ENCODE data around the gene LRCH4.

Gene LRCH4

GRCh38 chr7:100576384-100576993 lies 9.4 kb downstream of the LRCH4 start:
- TF ChIP-seq POU2F2 (IDR thresholded peaks at IDR 0.05; ENCODE audit: low read depth, low read length) (no peak), TAF1 (IDR thresholded peaks at IDR 0.05; ENCODE audit: low read depth, low read length) (no peak), PAX5 (IDR thresholded peaks at IDR 0.05; ENCODE audit: insufficient read depth, low read length, severe bottlenecking) (no peak), POLR2A (IDR thresholded peaks at IDR 0.05; ENCODE audit: low read depth, low read length) (no peak), POLR2AphosphoS5 (IDR thresholded peaks at IDR 0.05; ENCODE audit: low read depth, low read length) (no peak), SPI1 (IDR thresholded peaks at IDR 0.05; ENCODE audit: low read depth, low read length) (no peak)
- FAIRE-seq (no peak), DNase-seq (ENCODE audit: insufficient read length, low spot score) (no peak)

- DNase-seq (ENCODE audit: insufficient read length, low spot score) (no peak), FAIRE-seq (no peak)
- TF ChIP-seq PAX5 (IDR thresholded peaks at IDR 0.05; ENCODE audit: insufficient read depth, low read length, severe bottlenecking) (no peak), POLR2AphosphoS5 (IDR thresholded peaks at IDR 0.05; ENCODE audit: low read depth, low read length) (no peak), POLR2A (IDR thresholded peaks at IDR 0.05; ENCODE audit: low read depth, low read length) (no peak), POU2F2 (IDR thresholded peaks at IDR 0.05; ENCODE audit: low read depth, low read length) (no peak), TAF1 (IDR thresholded peaks at IDR 0.05; ENCODE audit: low read depth, low read length) (no peak), SPI1 (IDR thresholded peaks at IDR 0.05; ENCODE audit: low read depth, low read length) (no peak)
Observed at GRCh38 chr7:100575746-100576383, 10.1 kb downstream of the LRCH4 start.

GRCh38 chr7:100575206-100575631 lies 10.7 kb downstream of the LRCH4 start:
- DNase-seq (ENCODE audit: insufficient read length, low spot score) = no peak
- TF ChIP-seq PAX5 (IDR thresholded peaks at IDR 0.05; ENCODE audit: insufficient read depth, low read length, severe bottlenecking) = no peak
- TF ChIP-seq TAF1 (IDR thresholded peaks at IDR 0.05; ENCODE audit: low read depth, low read length) = no peak
- TF ChIP-seq POLR2AphosphoS5 (IDR thresholded peaks at IDR 0.05; ENCODE audit: low read depth, low read length) = no peak
- no peak for TF ChIP-seq SPI1 (IDR thresholded peaks at IDR 0.05; ENCODE audit: low read depth, low read length)
- no peak for TF ChIP-seq POLR2A (IDR thresholded peaks at IDR 0.05; ENCODE audit: low read depth, low read length)
- no peak for TF ChIP-seq POU2F2 (IDR thresholded peaks at IDR 0.05; ENCODE audit: low read depth, low read length)
- no peak for FAIRE-seq

- FAIRE-seq = no peak
Observed at GRCh38 chr7:100574362-100575205, 11.3 kb downstream of the LRCH4 start.

GRCh38 chr7:100573691-100574361 lies 12.1 kb downstream of the LRCH4 start, which contains the start of gene SAP25:
SAP25 (minus strand) TSS chr7:100573900; CDS start chr7:100573742, 158 bp downstream.
- DNase-seq (ENCODE audit: insufficient read length, low spot score) = no peak
- no peak for TF ChIP-seq PAX5 (IDR thresholded peaks at IDR 0.05; ENCODE audit: insufficient read depth, low read length, severe bottlenecking)
- no peak for TF ChIP-seq POU2F2 (IDR thresholded peaks at IDR 0.05; ENCODE audit: low read depth, low read length)
- no peak for TF ChIP-seq POLR2A (IDR thresholded peaks at IDR 0.05; ENCODE audit: low read depth, low read length)
- no peak for TF ChIP-seq TAF1 (IDR thresholded peaks at IDR 0.05; ENCODE audit: low read depth, low read length)
- no peak for TF ChIP-seq SPI1 (IDR thresholded peaks at IDR 0.05; ENCODE audit: low read depth, low read length)
- no peak for TF ChIP-seq POLR2AphosphoS5 (IDR thresholded peaks at IDR 0.05; ENCODE audit: low read depth, low read length)
- FAIRE-seq = no peak

More at GRCh38 chr7:100574362-100575205, 11.3 kb downstream of the LRCH4 start:
- no peak for DNase-seq (ENCODE audit: insufficient read length, low spot score)
- TF ChIP-seq SPI1 (IDR thresholded peaks at IDR 0.05; ENCODE audit: low read depth, low read length) = no peak
- TF ChIP-seq TAF1 (IDR thresholded peaks at IDR 0.05; ENCODE audit: low read depth, low read length) = no peak
- no peak for TF ChIP-seq POLR2A (IDR thresholded peaks at IDR 0.05; ENCODE audit: low read depth, low read length)
- TF ChIP-seq POLR2AphosphoS5 (IDR thresholded peaks at IDR 0.05; ENCODE audit: low read depth, low read length) = no peak
- TF ChIP-seq POU2F2 (IDR thresholded peaks at IDR 0.05; ENCODE audit: low read depth, low read length) = no peak
- TF ChIP-seq PAX5 (IDR thresholded peaks at IDR 0.05; ENCODE audit: insufficient read depth, low read length, severe bottlenecking) = no peak

- DNase-seq (ENCODE audit: insufficient read length, low spot score) (no peak), FAIRE-seq (no peak)
- no peak for TF ChIP-seq POU2F2 (IDR thresholded peaks at IDR 0.05; ENCODE audit: low read depth, low read length)
- no peak for TF ChIP-seq TAF1 (IDR thresholded peaks at IDR 0.05; ENCODE audit: low read depth, low read length)
- no peak for TF ChIP-seq PAX5 (IDR thresholded peaks at IDR 0.05; ENCODE audit: insufficient read depth, low read length, severe bottlenecking)
- peak; percentile 36; the same call in 1 of the 2 replicates for TF ChIP-seq POLR2AphosphoS5 (IDR thresholded peaks at IDR 0.05; ENCODE audit: low read depth, low read length)
- no peak for TF ChIP-seq SPI1 (IDR thresholded peaks at IDR 0.05; ENCODE audit: low read depth, low read length)
Observed at GRCh38 chr7:100572949-100573675, 12.8 kb downstream of the LRCH4 start.

GRCh38 chr7:100572281-100572948 lies 13.5 kb downstream of the LRCH4 start:
- DNase-seq (ENCODE audit: insufficient read length, low spot score) = no peak
- no peak for FAIRE-seq
- TF ChIP-seq PAX5 (IDR thresholded peaks at IDR 0.05; ENCODE audit: insufficient read depth, low read length, severe bottlenecking) (no peak), POLR2A (IDR thresholded peaks at IDR 0.05; ENCODE audit: low read depth, low read length) (no peak), POLR2AphosphoS5 (IDR thresholded peaks at IDR 0.05; ENCODE audit: low read depth, low read length) (no peak), TAF1 (IDR thresholded peaks at IDR 0.05; ENCODE audit: low read depth, low read length) (no peak), SPI1 (IDR thresholded peaks at IDR 0.05; ENCODE audit: low read depth, low read length) (no peak)

- FAIRE-seq (no peak), DNase-seq (ENCODE audit: insufficient read length, low spot score) (no peak)
- TF ChIP-seq TAF1 (IDR thresholded peaks at IDR 0.05; ENCODE audit: low read depth, low read length) (no peak), SPI1 (IDR thresholded peaks at IDR 0.05; ENCODE audit: low read depth, low read length) (no peak), POLR2A (IDR thresholded peaks at IDR 0.05; ENCODE audit: low read depth, low read length) (no peak), PAX5 (IDR thresholded peaks at IDR 0.05; ENCODE audit: insufficient read depth, low read length, severe bottlenecking) (no peak), POU2F2 (IDR thresholded peaks at IDR 0.05; ENCODE audit: low read depth, low read length) (no peak)
Observed at GRCh38 chr7:100571829-100572116, 14.2 kb downstream of the LRCH4 start.
